K562 (cell line): Measurements from ENCODE around the gene ILKAP. TPM values are rescaled to one million over a fixed set of nuclear protein-coding genes. Genes with fewer than 3 reads are reported as not detected.

Experiments
- ATAC-seq: fragments of 200-7000 bp; cut with Tn5 transposase; 3 replicates; pipeline ENCODE4 v1.9.1; 2020; ENCODE audit warnings: moderate library complexity
- BruUV-seq: library from RNA; stranded (reverse); fragments of 400-500 nt; replicated peaks from 2 replicates; lab custom pipeline; 2021; lab: Mats Ljungman, UMichigan
- CTCF ChIA-PET: fragments of 300-600 bp; formaldehyde crosslinking; extraction: SDS; loops from one replicate; lab custom pipeline; 2021; ENCODE audit warnings: low intra/inter-chr PET ratio; lab: Yijun Ruan, JAX
- POLR2A ChIA-PET: fragments of 300-600, 350-650 bp; sonication (Branson Sonifier 250); formaldehyde crosslinking; extraction: SDS; loops from one replicate; lab custom pipeline; 2021; ENCODE audit warnings: antibody characterized with exemption, inconsistent platforms; lab: Yijun Ruan, JAX
- DNase-seq, 4 experiments: peaks; one replicate each; pipeline versions ENCODE4 v3.0.0 to v3.0.0-alpha.2; 2011 to 2018; ENCODE audit warnings: low spot score in 3 of 4, mixed read lengths in 3 of 4; ENCODE audit errors: extremely low read depth in 1 of 4
- FAIRE-seq: peaks from 2 replicates; lab custom pipeline; 2011; peaks lifted over from hg19 to GRCh38; lab: Jason Lieb, UNC
- H2AFZ ChIP-seq: 2 replicates; pipeline ENCODE4 v1.6.0; 2011; ENCODE audit warnings: low read depth, low read length, control low read depth, inconsistent platforms
- H3K27ac ChIP-seq: fragments of 200-600 bp; 3 replicates; pipeline ENCODE4 v1.8.0; 2011; ENCODE audit warnings: low read depth, mild to moderate bottlenecking, control low read depth, inconsistent platforms, low read length, moderate library complexity, mixed read lengths; ENCODE audit errors: extremely low read depth
- H3K27me3 ChIP-seq, 2 experiments: fragments of 300-600 bp in 1 of 2; 2 replicates in 1 of 2; 3 replicates in 1 of 2; pipeline versions ENCODE4 v1.6.0 to v1.8.0; 2011; ENCODE audit warnings: inconsistent platforms in 2 of 2, low read length in 2 of 2, mild to moderate bottlenecking in 1 of 2, mixed read lengths in 1 of 2, moderate library complexity in 1 of 2; ENCODE audit not compliant: control insufficient read depth in 2 of 2, insufficient read depth in 2 of 2
- H3K36me3 ChIP-seq: fragments of 300-600 bp; 3 replicates; pipeline ENCODE4 v1.8.0; 2011; ENCODE audit warnings: mild to moderate bottlenecking, low read length, inconsistent platforms; ENCODE audit not compliant: control insufficient read depth, insufficient read depth
- H3K4me1 ChIP-seq, 2 experiments: fragments of 200-600 bp in 1 of 2; replicated peaks in 1 of 2; 2 replicates in 1 of 2; 3 replicates in 1 of 2; pipeline versions ENCODE4 v1.5.1 to v1.8.0; 2011; ENCODE audit warnings: inconsistent platforms in 2 of 2, low read length in 2 of 2, mild to moderate bottlenecking in 1 of 2, mixed read lengths in 1 of 2, moderate library complexity in 1 of 2; ENCODE audit not compliant: control insufficient read depth in 2 of 2, insufficient read depth in 2 of 2
- H3K4me2 ChIP-seq: 2 replicates; pipeline ENCODE4 v1.6.1; 2011; ENCODE audit warnings: low read length, control low read depth, inconsistent platforms, mixed read lengths; ENCODE audit not compliant: insufficient read depth
- H3K4me3 ChIP-seq: fragments of 200-600 bp; sonication (generic), shearing (Covaris generic); 2 replicates; pipeline ENCODE4 v1.5.1; 2016; ENCODE audit warnings: control low read depth, inconsistent platforms
- H3K79me2 ChIP-seq: fragments of 200-600 bp; 3 replicates; pipeline ENCODE4 v1.8.0; 2011; ENCODE audit warnings: low read length, inconsistent platforms; ENCODE audit not compliant: control insufficient read depth, insufficient read depth
- H3K9ac ChIP-seq, 2 experiments: 2 replicates each; pipeline versions ENCODE4 v1.6.0 to v1.6.1; 2011; ENCODE audit warnings: low read depth in 2 of 2, low read length in 2 of 2, control low read depth in 1 of 2, inconsistent platforms in 1 of 2, mild to moderate bottlenecking in 1 of 2, mixed read lengths in 1 of 2; ENCODE audit not compliant: insufficient read depth in 1 of 2
- H3K9me1 ChIP-seq: one replicate; pipeline ENCODE4 v1.6.0; 2011; ENCODE audit warnings: inconsistent platforms, mild to moderate bottlenecking, low read length, moderate library complexity; ENCODE audit not compliant: control insufficient read depth, insufficient read depth
- H3K9me3 ChIP-seq: replicated peaks from 2 replicates; pipeline ENCODE4 v1.5.1; 2011; ENCODE audit warnings: low read depth, low read length, inconsistent platforms; ENCODE audit not compliant: control insufficient read depth, insufficient read depth
- H4K20me1 ChIP-seq: replicated peaks from 2 replicates; pipeline ENCODE4 v1.6.1; 2011; ENCODE audit warnings: low read length, inconsistent platforms, mixed read lengths; ENCODE audit not compliant: control insufficient read depth, insufficient read depth
- CHD1 ChIP-seq: fragments of 200-600 bp; sonication (generic); IDR thresholded peaks from one replicate; pipeline ENCODE4 v1.6.1; 2012; ENCODE audit warnings: mild to moderate bottlenecking, moderate library complexity, low read length, inconsistent platforms
- DMBX1 ChIP-seq: fragments of 250-450 bp; sonication (Bioruptor Pico); IDR thresholded peaks from 2 replicates; pipeline ENCODE4 v1.8.0; 2022; ENCODE audit warnings: inconsistent platforms, mild to moderate bottlenecking, moderate library complexity, borderline replicate concordance
- KLF6 ChIP-seq: fragments of 250-450 bp; sonication (Bioruptor Pico); IDR thresholded peaks from 2 replicates; pipeline ENCODE4 v1.4.0; 2020; ENCODE audit warnings: mild to moderate bottlenecking, moderate library complexity, borderline replicate concordance
- PKNOX1 ChIP-seq: fragments of 450-650 bp; IDR thresholded peaks from 2 replicates; pipeline ENCODE4 v1.6.1; 2016
- POLR2B ChIP-seq: fragments of 450-650 bp; IDR thresholded peaks from 2 replicates; pipeline ENCODE4 v1.6.1; 2018; ENCODE audit warnings: low read depth; ENCODE audit not compliant: partially characterized antibody
- RAD21 ChIP-seq, 2 experiments: fragments of 250-450 bp in 1 of 2; fragments of 450-650 bp in 1 of 2; sonication (Bioruptor Pico) in 1 of 2; formaldehyde crosslinking in 1 of 2; IDR thresholded peaks in 1 of 2; conservative IDR thresholded peaks in 1 of 2; 2 replicates each; pipeline versions ENCODE4 v1.4.0 to v1.8.0; 2020 to 2022; ENCODE audit warnings: mild to moderate bottlenecking in 2 of 2, moderate library complexity in 1 of 2
- RBM34 ChIP-seq: fragments of 200-400 bp; formaldehyde crosslinking; IDR thresholded peaks from 2 replicates; pipeline ENCODE4 v1.6.1; 2018; ENCODE audit warnings: low read length, borderline replicate concordance; ENCODE audit not compliant: insufficient read depth
- RUNX1 ChIP-seq: sonication (generic); IDR thresholded peaks from 2 replicates; pipeline ENCODE4 v1.6.1; 2016; ENCODE audit warnings: antibody characterized with exemption, low read depth
- TAF7 ChIP-seq: fragments of 450-650 bp; IDR thresholded peaks from 2 replicates; pipeline ENCODE4 v1.6.1; 2016; ENCODE audit warnings: missing genetic modification characterization, missing compliant biosample characterization
- XRCC5 ChIP-seq: fragments of 200-400 bp; formaldehyde crosslinking; IDR thresholded peaks from 2 replicates; pipeline ENCODE4 v1.6.1; 2017; ENCODE audit warnings: low read depth, mild to moderate bottlenecking, low read length
- ZFX ChIP-seq: sonication (generic); formaldehyde crosslinking; IDR thresholded peaks from 2 replicates; pipeline ENCODE4 v1.8.0; 2022; ENCODE audit warnings: mild to moderate bottlenecking, missing genetic modification reagents, moderate library complexity
- ZNF133 ChIP-seq: fragments of 250-450 bp; sonication (Bioruptor Pico); IDR thresholded peaks from 2 replicates; pipeline ENCODE4 v1.4.0; 2020; ENCODE audit warnings: mild to moderate bottlenecking
- ZNF143 ChIP-seq: sonication (generic); formaldehyde crosslinking; IDR thresholded peaks from 2 replicates; pipeline ENCODE4 v1.9.0; 2022; ENCODE audit warnings: mild to moderate bottlenecking, missing genetic modification reagents
- ZNF165 ChIP-seq: fragments of 250-450 bp; sonication (Bioruptor Pico); IDR thresholded peaks from 2 replicates; pipeline ENCODE4 v1.4.0; 2020; ENCODE audit warnings: borderline replicate concordance
- ZNF668 ChIP-seq: fragments of 250-450 bp; sonication (Bioruptor Pico); IDR thresholded peaks from 2 replicates; pipeline ENCODE4 v1.8.0; 2022; ENCODE audit warnings: mild to moderate bottlenecking, inconsistent platforms
- ZNF696 ChIP-seq: fragments of 250-450 bp; sonication (Bioruptor Pico); conservative IDR thresholded peaks from 2 replicates; pipeline ENCODE4 v1.4.0; 2020; ENCODE audit warnings: mild to moderate bottlenecking, moderate library complexity
- WGBS: fragments of 100-300 bp; shearing (Covaris generic); methylation state at CpG from one replicate; pipeline ENCODE4 v1.1.6; 2016; ENCODE audit warnings: low coverage, mixed read lengths; ENCODE audit not compliant: insufficient coverage; ENCODE audit errors: missing lambda C conversion rate; 5-methylcytosine and 5-hydroxymethylcytosine counted together
- in situ Hi-C: fragments of 300-500 bp; cut with MboI; formaldehyde crosslinking; loops from 4 replicates; pipeline ENCODE4 v1.15.0; 2018; ENCODE audit warnings: inconsistent platforms, mixed read lengths
- intact Hi-C: fragments of 100-400 bp; cut with micrococcal nuclease; formaldehyde crosslinking; loops from 2 replicates; pipeline ENCODE4 v1.14.2; 2022
- polyA plus RNA-seq, 8 experiments: library from polyadenylated mRNA; depleted of rRNA in 4 of 8; stranded (reverse) in 5 of 8; unstranded in 3 of 8; fragments of >200 nt; fragmentation: Nextera tagmentation in 2 of 8; fragmentation: Illumina TruSeq in 1 of 8; extraction: Ambion mirVana in 2 of 8; extraction: Trizol in 1 of 8; gene quantifications; 2 replicates each; pipeline versions ENCODE4 v1.2.1 to v1.2.3, GENCODE V29; 2011 to 2014; ENCODE audit warnings: inconsistent platforms in 1 of 8, missing spikeins in 1 of 8
- total RNA-seq, 7 experiments: library from RNA; depleted of rRNA in 6 of 7; stranded (reverse); fragments of >200 nt in 6 of 7; fragmentation: Illumina TruSeq in 2 of 7; extraction: Trizol in 2 of 7; gene quantifications; 2 replicates each; pipeline versions ENCODE4 v1.2.1 to v1.2.3, GENCODE V29; 2011 to 2021; ENCODE audit warnings: low replicate concordance in 1 of 7
- TF ChIP-seq, protein P1 (sequence below): fragments of 250-450 bp; sonication (Bioruptor Pico); IDR thresholded peaks from 2 replicates; pipeline ENCODE4 v1.5.0; 2020; ENCODE audit warnings: mild to moderate bottlenecking, borderline replicate concordance
- TF ChIP-seq, protein P2 (sequence below): sonication (generic); formaldehyde crosslinking; IDR thresholded peaks from 2 replicates; pipeline ENCODE4 v1.9.0; 2022; ENCODE audit warnings: mild to moderate bottlenecking, missing genetic modification reagents
- TF ChIP-seq, protein P3 (sequence below): sonication (generic); formaldehyde crosslinking; IDR thresholded peaks from 2 replicates; pipeline ENCODE4 v1.8.1; 2023; ENCODE audit warnings: mild to moderate bottlenecking, missing genetic modification reagents

The ILKAP gene
- total and polyA plus RNA-seq, 9 of the 15 experiments (the other 6 are each of a cell fraction or from before 2014, with no cell fraction given), result 3.1 to 43.9 (median 20.7) TPM

DNA sequence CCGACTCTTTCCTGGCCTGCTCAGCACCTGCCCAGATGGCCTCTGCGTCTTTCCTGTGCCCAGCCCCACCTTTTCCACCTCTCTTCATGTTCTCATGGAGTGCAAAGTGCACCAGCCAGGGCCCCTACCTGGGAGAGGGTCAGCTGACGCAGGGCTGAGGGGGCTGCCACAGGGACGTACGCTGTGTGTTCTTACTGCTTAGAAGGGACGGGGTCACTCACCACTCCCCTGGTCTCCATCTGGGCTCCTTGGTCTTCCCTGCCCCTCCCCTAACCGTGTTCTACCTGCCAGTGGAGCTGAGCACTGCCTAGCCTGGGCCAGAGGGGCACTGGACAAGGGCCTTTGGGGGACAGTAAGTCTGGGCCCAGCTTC lies 36.2 kb downstream of the ILKAP start:
- peak overlapping the region in 1 of 2 experiments; percentile 74; a peak in 1 of 4 replicates for H3K9ac ChIP-seq
- peak overlapping the region; percentile 32 for H3K4me2 ChIP-seq
- H4K20me1 ChIP-seq, result no peaks in the 10 kb centered on the region
- ChIA-PET CTCF (no interaction called here), POLR2A (interaction anchor here (0.9 to 1.2 kb wide), 3 partner anchors 8 to 313 kb away, joined by 3 to 5 read pairs (median 3); partner anchors contain the start of gene ERFE)
- DNase-seq (no peak), FAIRE-seq (no peak), ATAC-seq (peak; percentile 7)
- H3K4me3 ChIP-seq, result no peak overlapping the region
- intact Hi-C loops, result loop anchor here (5.0 kb wide), 1 partner anchor 70 kb away; no protein-coding TSS in a partner anchor
- no peaks in the 10 kb centered on the region for H3K79me2 ChIP-seq
- no peaks in the 10 kb centered on the region for H3K27me3 ChIP-seq
- H3K36me3 ChIP-seq, result peaks cover 28% of the 10 kb centered on the region
- no peaks in the 10 kb centered on the region for H3K9me3 ChIP-seq
- H3K9me1 ChIP-seq, result peaks cover 4% of the 10 kb centered on the region
- H2AFZ ChIP-seq, result no peak overlapping the region
- in situ Hi-C loops, result no loop called here
- BruUV-seq, result no TSS peak
- no peak for TF ChIP-seq DMBX1
- no peak for TF ChIP-seq ZNF668 (CRISPR knock-in tag)
- TF ChIP-seq CHD1, result no peak
- no peak for TF ChIP-seq PKNOX1
- no peak for TF ChIP-seq XRCC5
- no peak for TF ChIP-seq ZNF133 (CRISPR knock-in tag)
- TF ChIP-seq, protein P1, sequence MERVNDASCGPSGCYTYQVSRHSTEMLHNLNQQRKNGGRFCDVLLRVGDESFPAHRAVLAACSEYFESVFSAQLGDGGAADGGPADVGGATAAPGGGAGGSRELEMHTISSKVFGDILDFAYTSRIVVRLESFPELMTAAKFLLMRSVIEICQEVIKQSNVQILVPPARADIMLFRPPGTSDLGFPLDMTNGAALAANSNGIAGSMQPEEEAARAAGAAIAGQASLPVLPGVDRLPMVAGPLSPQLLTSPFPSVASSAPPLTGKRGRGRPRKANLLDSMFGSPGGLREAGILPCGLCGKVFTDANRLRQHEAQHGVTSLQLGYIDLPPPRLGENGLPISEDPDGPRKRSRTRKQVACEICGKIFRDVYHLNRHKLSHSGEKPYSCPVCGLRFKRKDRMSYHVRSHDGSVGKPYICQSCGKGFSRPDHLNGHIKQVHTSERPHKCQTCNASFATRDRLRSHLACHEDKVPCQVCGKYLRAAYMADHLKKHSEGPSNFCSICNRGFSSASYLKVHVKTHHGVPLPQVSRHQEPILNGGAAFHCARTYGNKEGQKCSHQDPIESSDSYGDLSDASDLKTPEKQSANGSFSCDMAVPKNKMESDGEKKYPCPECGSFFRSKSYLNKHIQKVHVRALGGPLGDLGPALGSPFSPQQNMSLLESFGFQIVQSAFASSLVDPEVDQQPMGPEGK (CRISPR knock-in tag), result no peak
- TF ChIP-seq, protein P2, sequence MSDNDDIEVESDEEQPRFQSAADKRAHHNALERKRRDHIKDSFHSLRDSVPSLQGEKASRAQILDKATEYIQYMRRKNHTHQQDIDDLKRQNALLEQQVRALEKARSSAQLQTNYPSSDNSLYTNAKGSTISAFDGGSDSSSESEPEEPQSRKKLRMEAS (CRISPR knock-in tag), result no peak
- no peak for TF ChIP-seq RBM34
- no peak for TF ChIP-seq TAF7 (tag)
- TF ChIP-seq KLF6, result no peak
- TF ChIP-seq ZNF165 (CRISPR knock-in tag), result no peak
- TF ChIP-seq ZNF143, result no peak
- no peak for TF ChIP-seq RAD21 (CRISPR knock-in tag; conservative IDR thresholded peaks at IDR 0.05 in 1 of 2, IDR thresholded peaks at IDR 0.05 in 1 of 2)
- TF ChIP-seq, protein P3, sequence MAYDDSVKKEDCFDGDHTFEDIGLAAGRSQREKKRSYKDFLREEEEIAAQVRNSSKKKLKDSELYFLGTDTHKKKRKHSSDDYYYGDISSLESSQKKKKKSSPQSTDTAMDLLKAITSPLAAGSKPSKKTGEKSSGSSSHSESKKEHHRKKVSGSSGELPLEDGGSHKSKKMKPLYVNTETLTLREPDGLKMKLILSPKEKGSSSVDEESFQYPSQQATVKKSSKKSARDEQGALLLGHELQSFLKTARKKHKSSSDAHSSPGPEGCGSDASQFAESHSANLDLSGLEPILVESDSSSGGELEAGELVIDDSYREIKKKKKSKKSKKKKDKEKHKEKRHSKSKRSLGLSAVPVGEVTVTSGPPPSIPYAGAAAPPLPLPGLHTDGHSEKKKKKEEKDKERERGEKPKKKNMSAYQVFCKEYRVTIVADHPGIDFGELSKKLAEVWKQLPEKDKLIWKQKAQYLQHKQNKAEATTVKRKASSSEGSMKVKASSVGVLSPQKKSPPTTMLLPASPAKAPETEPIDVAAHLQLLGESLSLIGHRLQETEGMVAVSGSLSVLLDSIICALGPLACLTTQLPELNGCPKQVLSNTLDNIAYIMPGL, result no peak
- TF ChIP-seq ZFX (CRISPR knock-in tag), result no peak
- no peak for TF ChIP-seq POLR2B
- no peak for TF ChIP-seq ZNF696 (CRISPR knock-in tag)
- TF ChIP-seq RUNX1, result no peak
- H3K4me1 ChIP-seq, result peaks cover 33 to 38% of the 10 kb centered on the region in 2 experiments
- WGBS, result 87% methylated on average over 6 of the region's 7 CpGs
- peak overlapping the region; percentile 38; the same call in 1 of the 3 replicates for H3K27ac ChIP-seq
